HT1080 (cell line): ENCODE measurements around the gene FMOD. TPM values are rescaled to one million over a fixed set of nuclear protein-coding genes. Genes with fewer than 3 reads are reported as not detected.
A peak's percentile ranks its signal among the peaks of the same experiment; 100 is the strongest.
"Not testable (repeated sequence)": the region's sequence is repeated elsewhere in the genome, so short reads cannot be mapped to it uniquely, and the experiment has no call there.

Source experiments
- DNase-seq: peaks from one replicate; pipeline ENCODE4 v3.0.0-alpha.2; 2015; ENCODE audit warnings: low read depth
- small RNA-seq: library from RNA; depleted of rRNA; stranded (forward); fragments of <200 nt; gene quantifications from one replicate; pipeline ENCODE3, GENCODE V24; 2014
- total RNA-seq: library from RNA; depleted of rRNA; stranded (reverse); fragments of >200 nt; shearing (Covaris generic); gene quantifications from 2 replicates; pipeline ENCODE4 v1.2.3, GENCODE V29; 2014; rRNA removed

Gene FMOD
- total RNA-seq, 1 experiment from 2014 or later, result not detected

DNA sequence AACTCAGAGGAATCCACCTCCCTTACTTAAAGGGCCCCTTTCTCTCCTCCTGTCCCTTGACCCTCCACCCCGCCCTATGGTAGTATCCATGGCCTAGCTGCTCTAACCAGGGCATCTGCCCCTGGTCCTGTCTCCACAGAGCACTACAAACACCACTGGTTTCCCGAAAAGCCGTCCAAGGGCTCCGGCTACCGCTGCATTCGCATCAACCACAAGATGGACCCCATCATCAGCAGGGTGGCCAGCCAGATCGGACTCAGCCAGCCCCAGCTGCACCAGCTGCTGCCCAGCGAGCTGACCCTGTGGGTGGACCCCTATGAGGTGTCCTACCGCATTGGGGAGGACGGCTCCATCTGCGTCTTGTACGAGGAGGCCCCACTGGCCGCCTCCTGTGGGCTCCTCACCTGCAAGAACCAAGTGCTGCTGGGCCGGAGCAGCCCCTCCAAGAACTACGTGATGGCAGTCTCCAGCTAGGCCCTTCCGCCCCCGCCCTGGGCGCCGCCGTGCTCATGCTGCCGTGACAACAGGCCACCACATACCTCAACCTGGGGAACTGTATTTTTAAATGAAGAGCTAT, 43.9 kb downstream of the FMOD start:
- no peak for DNase-seq

DNA sequence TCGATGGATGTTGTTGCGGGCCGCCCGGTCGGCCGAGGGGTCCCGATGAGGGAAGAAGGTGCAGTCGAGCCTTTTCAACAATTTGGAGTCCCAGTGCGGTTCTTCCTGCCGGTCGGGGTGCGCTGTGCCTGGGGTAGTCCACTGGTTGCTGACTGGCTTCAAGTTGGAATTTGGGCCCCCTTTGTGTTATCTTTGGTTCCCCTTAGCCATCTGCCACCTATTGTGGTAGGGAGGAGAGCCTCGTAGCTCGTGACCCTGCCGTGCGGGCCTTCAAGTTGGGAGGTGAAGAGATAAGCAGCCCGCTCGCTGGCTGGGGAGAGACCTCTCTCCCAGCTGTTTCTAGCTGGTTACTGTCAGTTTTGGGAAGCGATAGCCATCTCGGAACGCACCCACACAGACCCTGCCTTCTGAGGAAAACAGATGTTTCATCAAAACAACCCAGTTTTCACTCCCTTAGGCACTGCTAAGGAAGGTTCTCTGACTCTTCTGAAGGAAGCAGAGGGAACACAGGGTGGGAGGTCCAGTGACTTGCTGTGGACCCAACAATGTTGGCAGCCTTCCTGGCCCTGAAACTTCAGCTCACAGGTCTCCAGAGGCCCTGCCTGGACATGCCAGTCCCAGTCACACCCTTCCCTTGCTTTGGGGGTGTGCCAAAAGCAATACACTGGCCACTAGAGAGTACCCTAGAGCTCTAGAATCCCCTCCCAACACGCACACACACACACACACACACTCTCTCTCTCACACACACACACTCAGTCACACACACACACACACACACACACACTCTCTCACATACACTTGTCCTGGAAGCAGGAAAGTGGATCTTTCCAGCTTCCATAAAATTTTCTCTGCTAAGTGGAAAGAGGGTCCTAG, 44.6 kb downstream of the FMOD start:
- DNase-seq, result peak; percentile 67

DNA sequence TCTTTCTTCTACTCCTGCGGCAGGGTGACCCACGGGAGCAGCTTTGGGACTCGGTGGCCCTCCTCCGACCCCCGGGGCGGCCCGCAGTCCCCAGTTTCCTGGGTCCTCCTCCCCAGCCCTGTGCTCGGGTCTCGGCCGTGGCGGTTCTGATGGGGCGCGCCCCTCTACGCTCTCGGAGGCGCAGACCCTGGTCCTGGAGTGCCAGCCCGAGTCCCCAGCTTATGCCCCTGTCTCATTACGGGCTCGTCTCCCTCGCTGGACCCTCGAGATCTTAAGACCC, 45.2 kb downstream of the FMOD start:
- DNase-seq, result no peak

DNA sequence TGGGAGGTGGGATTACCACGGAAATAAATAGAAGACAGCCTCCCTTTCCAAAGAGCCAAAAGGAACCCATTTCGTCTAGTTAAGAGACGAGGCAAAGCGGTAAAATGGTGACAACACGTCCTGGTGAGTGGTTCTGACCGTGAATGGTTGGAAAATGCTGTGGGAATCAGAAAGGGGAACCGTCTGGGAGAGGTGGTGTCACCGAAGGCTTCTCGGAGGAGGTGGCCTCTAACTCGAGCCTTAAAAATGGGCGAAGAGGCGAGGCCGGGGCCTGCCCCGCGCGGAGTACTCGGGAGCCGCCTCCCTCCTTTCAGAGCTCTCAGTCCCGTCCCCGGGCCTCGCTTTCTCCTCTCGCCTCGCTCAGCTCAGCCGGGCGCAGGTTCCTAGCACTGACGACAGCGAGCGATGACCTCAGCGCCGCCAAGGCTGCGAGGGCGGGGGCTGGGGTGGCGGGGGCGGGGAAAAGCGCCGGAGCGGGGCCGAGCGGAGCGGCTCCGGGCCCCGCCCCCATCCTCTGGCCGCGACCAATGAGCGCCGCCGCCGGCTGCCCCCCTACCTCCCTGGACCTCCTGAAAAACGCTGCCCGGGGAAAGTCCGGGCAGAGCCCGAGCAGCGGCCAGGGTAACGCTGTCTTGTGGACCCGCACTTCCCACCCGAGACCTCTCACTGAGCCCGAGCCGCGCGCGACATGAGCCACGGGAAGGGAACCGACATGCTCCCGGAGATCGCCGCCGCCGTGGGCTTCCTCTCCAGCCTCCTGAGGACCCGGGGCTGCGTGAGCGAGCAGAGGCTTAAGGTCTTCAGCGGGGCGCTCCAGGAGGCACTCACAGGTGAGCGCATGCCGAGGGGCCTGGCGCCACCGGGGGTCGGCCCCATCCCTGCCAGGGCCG, 45.8 kb downstream of the FMOD start, which contains the start of gene BTG2:
BTG2 (plus strand) TSS at position 601 of the 890 bp plus-strand sequence; CDS start at position 689, 88 bp downstream.
- DNase-seq, result peak; percentile 74

DNA sequence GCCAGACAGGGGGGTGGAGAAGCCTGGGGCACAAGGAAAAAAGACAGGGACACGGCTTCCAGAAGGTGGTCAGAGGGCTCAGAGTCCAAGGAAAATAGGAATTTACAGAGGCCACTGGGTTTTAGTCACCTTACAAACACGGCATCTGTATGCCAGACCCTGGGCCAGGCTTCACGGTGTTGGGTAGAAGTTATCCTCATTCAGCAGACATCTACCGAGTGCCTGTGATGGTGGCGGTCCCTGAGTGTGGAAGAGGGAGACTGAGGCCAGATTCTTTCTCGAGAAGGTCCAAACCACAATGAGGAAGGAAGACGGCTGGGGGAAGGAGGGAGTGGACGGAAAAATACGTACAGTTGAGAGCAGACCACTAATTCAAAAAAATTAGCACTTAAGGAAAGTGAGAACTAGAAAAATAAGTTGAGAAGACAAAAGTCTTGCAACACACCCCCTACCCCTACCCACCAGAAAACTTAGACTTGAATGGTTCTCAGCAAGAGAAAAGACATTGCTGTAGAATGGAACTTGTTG, 46.5 kb downstream of the FMOD start:
- no peak for DNase-seq

DNA sequence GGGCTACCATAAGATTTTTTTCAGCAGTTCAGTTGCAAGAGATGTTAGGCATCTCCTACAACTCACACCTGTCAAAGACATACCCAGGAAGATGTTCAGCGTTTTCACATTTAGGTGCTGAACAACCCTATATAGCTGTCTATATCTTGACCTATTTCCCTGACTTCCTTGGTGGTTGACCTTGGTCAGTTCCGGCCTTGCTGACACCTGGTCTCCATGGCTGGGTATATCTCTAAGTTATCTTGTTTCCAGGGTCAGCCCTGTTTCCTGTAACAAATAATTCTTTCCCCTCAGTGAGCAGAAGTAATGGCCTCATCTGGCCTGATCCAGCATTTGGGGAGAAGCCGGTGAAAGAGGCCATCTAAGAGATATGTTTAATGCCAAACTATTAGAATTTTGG, 48.0 kb downstream of the FMOD start:
- no peak for DNase-seq

DNA sequence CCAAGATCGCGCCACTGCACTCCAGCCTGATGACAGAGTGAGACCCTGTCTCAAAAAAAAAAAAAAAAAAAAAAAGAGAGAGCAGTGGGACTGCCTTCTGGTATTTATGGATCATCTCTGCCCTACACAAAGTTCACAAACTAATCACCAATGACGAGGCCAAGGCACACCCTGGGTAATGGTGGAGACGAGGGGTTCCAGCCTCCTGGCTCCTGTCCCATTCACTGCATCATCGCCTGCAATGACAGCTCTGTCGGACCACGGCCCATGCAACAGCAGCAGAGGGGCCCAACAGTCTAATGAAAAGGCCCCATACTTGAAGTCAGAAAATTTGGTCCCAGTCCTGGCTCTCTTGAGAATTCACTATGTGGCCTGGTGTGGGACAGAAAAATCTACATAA, 48.5 kb downstream of the FMOD start:
- no peak for DNase-seq

DNA sequence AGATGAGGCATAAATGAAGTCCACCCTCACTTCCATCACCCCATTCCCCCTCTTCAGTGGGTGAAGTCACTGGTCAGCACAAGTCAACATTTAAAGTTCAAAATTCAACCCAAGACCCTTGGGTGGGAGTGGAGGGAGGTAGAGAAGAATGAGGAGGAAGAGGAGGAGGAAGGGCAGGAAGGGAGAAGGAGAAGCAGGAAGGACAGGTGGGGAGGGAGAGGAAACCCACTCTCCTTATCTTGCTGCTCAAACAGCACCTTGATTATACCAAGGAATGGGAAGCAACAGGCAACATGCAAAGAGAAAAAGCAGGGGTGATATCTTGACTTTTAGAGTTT, 49.6 kb downstream of the FMOD start:
- DNase-seq, result no peak

DNA sequence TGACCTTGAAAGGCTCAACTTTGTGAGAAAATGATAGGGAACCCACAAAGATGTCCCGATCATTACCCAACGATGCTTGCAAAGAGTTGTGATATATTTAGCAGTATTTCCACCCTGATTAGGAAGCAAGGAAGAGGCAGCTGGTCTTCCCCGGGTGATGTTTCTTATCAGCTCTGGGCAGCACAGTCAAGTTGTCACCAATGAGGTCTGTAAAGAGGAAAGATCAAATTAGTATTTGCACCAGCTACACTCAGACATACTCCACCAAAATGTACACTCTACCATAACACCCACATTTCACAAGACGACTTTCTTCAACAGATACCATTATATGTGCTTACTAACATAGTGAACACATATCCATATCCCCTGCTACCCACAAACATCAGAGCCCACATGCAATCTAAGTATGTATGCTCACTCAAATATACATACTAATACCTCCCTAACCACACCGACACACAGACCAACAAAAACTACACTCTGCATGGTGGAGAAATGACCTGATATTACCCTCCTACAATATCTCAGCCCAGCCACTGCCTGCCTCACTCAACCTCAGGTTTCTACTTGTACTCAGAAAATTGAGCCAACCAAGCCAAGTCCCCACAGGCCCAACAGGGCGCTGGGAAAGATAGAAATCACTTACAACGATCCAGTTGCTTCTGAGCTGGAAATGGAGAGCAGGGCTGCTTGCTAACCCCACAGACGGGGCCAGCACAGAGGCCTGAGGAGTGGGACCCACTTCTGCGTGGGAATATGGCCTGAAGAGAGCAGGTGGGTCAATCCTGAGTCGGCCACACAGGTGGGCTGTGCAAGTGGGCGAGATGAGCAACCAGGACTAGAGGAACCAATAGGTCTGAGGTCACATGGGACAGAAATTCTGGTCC, 50.2 kb downstream of the FMOD start:
- no peak for DNase-seq

DNA sequence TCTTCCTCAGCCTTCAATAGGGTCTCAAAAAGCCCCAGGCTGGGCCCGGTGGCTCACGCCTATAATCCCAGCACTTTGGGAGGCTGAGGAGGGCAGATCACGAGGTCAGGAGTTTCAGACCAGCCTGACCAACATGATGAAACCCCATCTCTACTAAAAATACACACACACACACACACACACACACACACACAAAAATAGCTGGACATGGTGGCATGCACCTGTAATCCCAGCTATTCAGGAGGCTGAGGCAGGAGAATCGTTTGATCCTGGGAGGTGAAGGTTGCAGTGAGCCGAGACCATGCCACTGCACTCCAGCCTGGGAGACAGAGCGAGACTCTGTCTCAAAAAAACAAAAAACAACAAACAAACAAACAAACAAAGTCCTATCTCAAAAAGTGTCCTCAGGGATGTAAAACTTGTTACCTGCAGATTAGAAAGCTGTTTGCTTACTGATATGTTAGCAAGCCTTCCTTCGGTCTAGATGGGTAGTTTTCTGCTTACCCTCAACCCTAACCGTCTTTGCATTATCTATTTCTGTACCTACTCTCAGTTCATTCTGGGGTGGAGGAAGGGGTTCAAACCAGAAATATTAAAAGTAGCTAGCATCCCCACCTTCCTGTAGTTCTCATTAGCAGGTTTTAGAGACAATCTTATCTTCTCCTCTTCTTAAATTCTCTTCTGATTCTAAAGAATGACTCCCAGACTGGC, 51.0 kb downstream of the FMOD start:
- DNase-seq, result not testable (repeated sequence)

DNA sequence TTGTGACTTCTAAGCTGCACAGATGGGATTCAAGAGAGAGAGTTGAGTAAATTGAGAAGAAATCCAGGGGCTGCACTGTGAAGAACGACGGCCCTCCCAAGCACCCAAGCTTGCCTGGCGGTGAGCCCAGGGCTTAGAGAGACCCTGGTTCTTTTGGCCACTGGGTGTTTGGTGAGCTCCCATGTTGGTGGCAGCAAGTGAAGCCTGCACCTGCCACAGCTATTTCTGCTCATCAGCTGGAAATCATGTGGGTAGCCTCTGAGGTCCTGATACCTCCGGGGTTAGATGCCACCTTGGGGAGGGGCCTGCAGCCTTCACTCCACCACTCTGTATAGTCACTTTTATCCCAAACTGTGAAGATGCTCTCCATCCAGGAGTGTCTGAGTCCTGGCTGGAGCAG, 51.8 kb downstream of the FMOD start:
- no peak for DNase-seq

DNA sequence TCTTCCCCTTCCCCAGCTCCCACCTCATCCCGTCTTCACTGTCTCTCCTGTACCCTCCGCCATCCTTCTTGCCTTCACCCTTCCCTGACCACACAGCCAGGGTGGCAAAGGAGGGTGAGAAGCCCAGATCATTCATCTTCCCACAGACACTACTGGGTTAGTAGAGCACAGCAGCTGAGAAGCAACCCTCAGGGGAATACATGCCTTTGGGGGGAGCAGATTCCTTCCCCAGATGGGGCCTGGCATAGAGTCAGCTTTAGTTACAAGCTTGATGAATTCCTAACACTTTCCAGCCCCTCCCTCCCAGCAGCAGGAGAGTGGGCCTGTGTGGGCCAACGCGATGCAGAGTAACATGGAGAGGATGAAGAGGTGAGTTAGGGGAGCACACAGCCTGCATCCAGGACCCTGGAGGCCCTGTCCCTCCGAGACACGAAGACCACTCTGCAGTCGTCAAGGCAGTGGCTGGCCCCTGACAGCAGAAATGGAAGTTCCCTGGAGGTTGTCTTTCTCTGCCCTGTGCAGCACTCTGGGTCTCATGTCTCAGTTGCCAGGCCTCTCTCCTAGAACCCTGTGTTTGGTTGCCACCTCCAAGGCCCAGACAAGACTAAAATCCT, 54.4 kb downstream of the FMOD start:
- no peak for DNase-seq

DNA sequence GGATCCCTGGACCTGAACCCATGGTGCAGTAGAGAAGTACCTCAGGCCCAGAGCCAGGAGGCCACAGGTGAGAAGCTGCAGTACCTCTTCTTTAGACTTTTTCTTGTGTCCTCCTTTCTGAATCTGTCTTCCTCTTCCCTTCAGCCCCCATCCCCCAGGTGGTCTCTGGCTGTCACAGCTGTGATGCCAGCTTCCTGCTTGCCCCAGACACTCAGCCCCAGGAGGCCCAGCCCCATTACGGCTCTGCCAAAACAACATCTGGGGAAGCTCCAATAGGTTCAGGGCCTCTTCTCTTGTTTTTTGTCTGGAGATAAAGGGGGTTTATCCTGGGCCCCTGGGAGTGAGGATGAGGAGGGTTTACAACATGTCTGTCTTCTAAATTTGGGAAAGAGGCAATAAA, 55.1 kb downstream of the FMOD start:
- no peak for DNase-seq

DNA sequence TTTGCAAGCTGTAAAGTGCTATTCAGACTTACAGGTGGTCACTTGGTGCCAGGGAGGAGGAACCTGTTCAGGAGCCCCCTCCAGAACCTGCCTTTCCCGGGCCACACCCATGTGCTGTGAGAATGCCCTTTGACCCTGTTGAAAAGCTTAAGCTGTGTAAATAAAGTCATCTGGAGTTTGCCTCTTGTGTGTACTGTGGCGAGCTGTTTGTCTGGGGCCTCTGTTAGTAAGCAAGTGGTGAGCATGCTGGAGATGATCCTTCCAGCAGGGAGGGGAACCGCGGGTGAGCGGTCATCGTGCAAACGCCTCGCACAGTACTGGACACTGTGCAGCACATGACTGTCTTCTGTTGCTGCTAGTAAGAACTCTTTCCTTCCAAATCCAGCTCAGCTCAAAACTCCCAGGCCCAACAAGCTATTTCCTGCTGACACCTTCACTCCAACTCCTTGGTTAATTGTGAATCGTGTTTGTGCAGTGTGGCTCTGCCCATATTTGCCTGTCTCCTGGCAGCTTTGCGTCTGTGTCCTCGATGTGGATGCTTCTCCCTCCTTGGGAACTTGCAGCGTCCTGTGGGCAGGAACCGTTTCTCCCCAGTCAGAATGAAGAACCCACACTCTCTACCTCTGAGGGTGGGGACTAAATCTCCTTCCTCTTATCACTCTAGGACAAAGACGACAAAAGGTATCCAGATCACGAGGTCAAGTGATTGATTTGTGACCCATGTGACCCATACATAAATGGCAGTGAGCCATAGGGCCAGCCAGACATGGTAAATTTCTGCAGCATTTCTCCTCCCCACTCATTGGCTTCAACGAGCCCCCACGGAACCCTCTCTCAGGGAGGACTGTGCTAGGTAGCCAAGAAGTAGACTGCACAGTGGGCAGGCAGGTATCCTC, 59.5 kb downstream of the FMOD start:
- no peak for DNase-seq

Small RNA genes within 50 kb of the gene (small RNA-seq; reads per million reads assigned to genes)
- gene AL359837.1, result not detected
- not detected for gene RNU6-487P

Other genes with a start within 250 kb of the FMOD start
- 3.8 and 6.2 TPM in 2 replicates for gene ADORA1, start 223.4 kb downstream of the FMOD start, total RNA-seq
- gene MYBPH, start 175.3 kb downstream of the FMOD start, total RNA-seq, result not detected in 2 replicates
- 3.3 and 5.7 TPM in 2 replicates for gene CHI3L1, start 164.4 kb downstream of the FMOD start, total RNA-seq
- gene CHIT1, start 121.4 kb downstream of the FMOD start, total RNA-seq, result not detected in 2 replicates
- 10.9 and 11.8 TPM in 2 replicates for gene BTG2, start 45.6 kb downstream of the FMOD start, total RNA-seq
- gene PRELP, start 124.7 kb upstream of the FMOD start, total RNA-seq, result 0.05 TPM in 1 of 2 replicates, not detected in the other
- not detected in 2 replicates for gene OPTC, start 143.0 kb upstream of the FMOD start, total RNA-seq